Activated CD8-positive, alpha-beta memory T cell treated with anti-CD3 and anti-CD28 coated beads for 1 hour (primary cell): Measurements from ENCODE around the gene CAPN8.
"Not testable (repeated sequence)": the region's sequence is repeated elsewhere in the genome, so short reads cannot be mapped to it uniquely, and the experiment has no call there.

Experiments used
- DNase-seq, 2 donors: peaks; one replicate each; pipeline ENCODE4 v3.0.0-alpha.2; 2020; ENCODE audit warnings: low read depth in 1 of 2; ENCODE audit errors: extremely low read depth in 1 of 2

Gene CAPN8

GRCh38 chr1:223534677-223535076, 130.8 kb downstream of the CAPN8 start:
- DNase-seq, result no peak

GRCh38 chr1:223533708-223534107, 131.8 kb downstream of the CAPN8 start:
- no peak for DNase-seq

GRCh38 chr1:223531742-223532341, 133.7 kb downstream of the CAPN8 start:
- DNase-seq, result peak in 1 of 2 donors; percentile 13

GRCh38 chr1:223525957-223526356, 139.5 kb downstream of the CAPN8 start:
- DNase-seq, result no peak

- DNase-seq, result no peak
Observed at GRCh38 chr1:223525546-223525945, 140.0 kb downstream of the CAPN8 start.

- DNase-seq, result no peak
Observed at GRCh38 chr1:223524930-223525451, 140.5 kb downstream of the CAPN8 start.

GRCh38 chr1:223521150-223521549, 144.4 kb downstream of the CAPN8 start:
- no peak for DNase-seq

- no peak for DNase-seq
Observed at GRCh38 chr1:223520200-223520599, 145.3 kb downstream of the CAPN8 start.

GRCh38 chr1:223519116-223519515, 146.4 kb downstream of the CAPN8 start:
- DNase-seq, result no peak

GRCh38 chr1:223518553-223518952, 146.9 kb downstream of the CAPN8 start:
- DNase-seq, result not testable (repeated sequence)

GRCh38 chr1:223515926-223516325, 149.6 kb downstream of the CAPN8 start:
- no peak for DNase-seq

GRCh38 chr1:223515421-223515820, 150.1 kb downstream of the CAPN8 start:
- DNase-seq, result no peak

- no peak for DNase-seq
Observed at GRCh38 chr1:223514644-223515043, 150.9 kb downstream of the CAPN8 start.

- DNase-seq, result no peak
Observed at GRCh38 chr1:223513309-223513708, 152.2 kb downstream of the CAPN8 start.

- DNase-seq, result no peak
Observed at GRCh38 chr1:223512057-223512456, 153.4 kb downstream of the CAPN8 start.

- no peak for DNase-seq
Observed at GRCh38 chr1:223508796-223509195, 156.7 kb downstream of the CAPN8 start.

GRCh38 chr1:223504741-223505140, 160.8 kb downstream of the CAPN8 start:
- no peak for DNase-seq

GRCh38 chr1:223503348-223503747, 162.2 kb downstream of the CAPN8 start:
- DNase-seq, result no peak

- DNase-seq, result no peak
Observed at GRCh38 chr1:223500560-223501425, 164.7 kb downstream of the CAPN8 start.

- DNase-seq, result no peak
Observed at GRCh38 chr1:223496883-223497282, 168.6 kb downstream of the CAPN8 start.

GRCh38 chr1:223494926-223495645, 170.4 kb downstream of the CAPN8 start:
- DNase-seq, result no peak
